GM23248 (cell line): ENCODE data around the gene IRF2BP2. TPM values are rescaled to one million over a fixed set of nuclear protein-coding genes. Genes with fewer than 3 reads are reported as not detected.

Experiments
- DNase-seq: peaks from one replicate; pipeline ENCODE4 v3.0.0-alpha.2; 2015
- H2AFZ ChIP-seq: fragments of 200-600 bp; sonication (generic); 2 replicates; pipeline ENCODE4 v1.6.1; 2016; ENCODE audit warnings: antibody characterized with exemption
- H3F3A ChIP-seq: fragments of 200-600 bp; sonication (generic); 2 replicates; pipeline ENCODE4 v1.6.1; 2016; ENCODE audit warnings: mild to moderate bottlenecking, antibody characterized with exemption, mixed run types; ENCODE audit not compliant: insufficient read depth
- H3K27ac ChIP-seq: fragments of 200-600 bp; sonication (generic); 2 replicates; pipeline ENCODE4 v1.5.1; 2016; ENCODE audit warnings: mild to moderate bottlenecking
- H3K27me3 ChIP-seq: fragments of 200-600 bp; sonication (generic); replicated peaks from 2 replicates; pipeline ENCODE4 v1.6.1; 2016; ENCODE audit warnings: mild to moderate bottlenecking; ENCODE audit not compliant: insufficient read depth
- H3K36me3 ChIP-seq: fragments of 200-600 bp; sonication (generic); 2 replicates; pipeline ENCODE4 v1.6.1; 2016; ENCODE audit warnings: low read depth, mild to moderate bottlenecking
- H3K4me1 ChIP-seq: fragments of 200-600 bp; sonication (generic); 2 replicates; pipeline ENCODE4 v1.6.1; 2016; ENCODE audit warnings: mild to moderate bottlenecking; ENCODE audit not compliant: insufficient read depth
- H3K4me2 ChIP-seq: fragments of 200-600 bp; sonication (generic); one replicate; pipeline ENCODE4 v1.6.1; 2016; ENCODE audit warnings: mild to moderate bottlenecking; ENCODE audit not compliant: unreplicated experiment
- H3K4me3 ChIP-seq: fragments of 200-600 bp; sonication (generic); 2 replicates; pipeline ENCODE4 v1.5.1; 2016; ENCODE audit warnings: mild to moderate bottlenecking
- H3K79me2 ChIP-seq: fragments of 200-600 bp; sonication (generic); 2 replicates; pipeline ENCODE4 v1.6.1; 2016; ENCODE audit warnings: mild to moderate bottlenecking; ENCODE audit not compliant: insufficient read depth
- H3K9ac ChIP-seq: fragments of 200-600 bp; sonication (generic); 2 replicates; pipeline ENCODE4 v1.6.1; 2016; ENCODE audit warnings: mild to moderate bottlenecking
- H3K9me2 ChIP-seq: fragments of 200-600 bp; sonication (generic); 2 replicates; pipeline ENCODE4 v1.6.1; 2016; ENCODE audit warnings: mixed run types, mild to moderate bottlenecking, moderate library complexity; ENCODE audit not compliant: insufficient read depth
- H3K9me3 ChIP-seq: fragments of 200-600 bp; sonication (generic); one replicate; pipeline ENCODE4 v1.6.1; 2017; ENCODE audit warnings: low read depth
- H4K20me1 ChIP-seq: fragments of 200-600 bp; sonication (generic); 2 replicates; pipeline ENCODE4 v1.6.0; 2016; ENCODE audit not compliant: insufficient read depth
- EZH2 ChIP-seq: fragments of 200-600 bp; sonication (generic); IDR thresholded peaks from 2 replicates; pipeline ENCODE4 v1.6.1; 2018; ENCODE audit warnings: antibody characterized with exemption, mild to moderate bottlenecking; ENCODE audit not compliant: insufficient read depth, poor library complexity, severe bottlenecking
- EZH2phosphoT487 ChIP-seq: fragments of 200-600 bp; sonication (generic); IDR thresholded peaks from 2 replicates; pipeline ENCODE4 v1.6.1; 2018; ENCODE audit warnings: antibody characterized with exemption, moderate library complexity, mild to moderate bottlenecking, low read depth; ENCODE audit not compliant: insufficient read depth
- WGBS, 2 experiments: methylation state at CpG; one replicate each; pipeline ENCODE4 v1.1.6; 2015 to 2017; ENCODE audit warnings: low lambda C conversion rate in 2 of 2, low coverage in 1 of 2; ENCODE audit errors: missing lambda C conversion rate in 2 of 2; 5-methylcytosine and 5-hydroxymethylcytosine counted together
- in situ Hi-C: fragments of 300-500 bp; cut with MboI; formaldehyde crosslinking; loops from 2 replicates; pipeline ENCODE4 v1.15.0; 2020
- polyA plus RNA-seq: library from polyadenylated mRNA; unstranded; fragments of >200 nt; fragmentation: Nextera tagmentation; extraction: Ambion mirVana; gene quantifications from 2 replicates; pipeline ENCODE4 v1.2.1, GENCODE V29; 2016
- total RNA-seq: library from RNA; depleted of rRNA; stranded (reverse); fragments of >200 nt; shearing (Covaris generic); gene quantifications from 2 replicates; pipeline ENCODE4 v1.2.3, GENCODE V29; 2014

IRF2BP2 gene
- total and polyA plus RNA-seq, 2 experiments from 2014 or later: 12.9 to 60.7 TPM

DNA sequence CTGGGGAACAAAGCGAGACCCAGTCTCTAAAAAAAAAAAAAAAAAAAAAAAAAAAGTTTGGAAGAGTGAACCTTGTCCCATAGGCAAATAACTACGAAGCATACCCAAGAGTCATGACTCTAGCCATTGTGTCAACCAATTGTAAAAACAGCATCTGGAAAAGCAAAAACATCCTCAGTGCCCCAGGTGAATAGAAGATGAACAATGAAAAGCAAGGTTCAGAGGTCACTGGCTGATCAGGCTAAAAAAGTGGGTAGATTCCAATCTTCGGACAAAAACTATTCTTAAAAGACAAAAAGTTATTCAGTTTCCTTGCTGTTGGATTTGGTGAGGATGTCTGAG lies 11.1 kb upstream of the IRF2BP2 start:
- no peak for DNase-seq
- H3K4me2 ChIP-seq: peak overlapping the region; percentile 14
- no peaks in the 10 kb centered on the region for H4K20me1 ChIP-seq
- WGBS, 2 experiments: 83 to 84% methylated on average over 3 of the region's 3 CpGs
- peaks cover 65% of the 10 kb centered on the region for H3F3A ChIP-seq
- H3K9ac ChIP-seq: peak overlapping the region; percentile 76
- H3K27ac ChIP-seq: peak overlapping the region; percentile 96
- no peaks in the 10 kb centered on the region for H3K9me3 ChIP-seq
- no peaks in the 10 kb centered on the region for H3K27me3 ChIP-seq
- TF ChIP-seq EZH2phosphoT487 (no peak), EZH2 (no peak)
- no peak overlapping the region for H2AFZ ChIP-seq
- no peaks in the 10 kb centered on the region for H3K36me3 ChIP-seq
- in situ Hi-C loops: no loop called here
- no peak overlapping the region for H3K4me3 ChIP-seq
- H3K9me2 ChIP-seq: no peaks in the 10 kb centered on the region
- H3K79me2 ChIP-seq: no peaks in the 10 kb centered on the region
- H3K4me1 ChIP-seq: peaks cover 75% of the 10 kb centered on the region

DNA sequence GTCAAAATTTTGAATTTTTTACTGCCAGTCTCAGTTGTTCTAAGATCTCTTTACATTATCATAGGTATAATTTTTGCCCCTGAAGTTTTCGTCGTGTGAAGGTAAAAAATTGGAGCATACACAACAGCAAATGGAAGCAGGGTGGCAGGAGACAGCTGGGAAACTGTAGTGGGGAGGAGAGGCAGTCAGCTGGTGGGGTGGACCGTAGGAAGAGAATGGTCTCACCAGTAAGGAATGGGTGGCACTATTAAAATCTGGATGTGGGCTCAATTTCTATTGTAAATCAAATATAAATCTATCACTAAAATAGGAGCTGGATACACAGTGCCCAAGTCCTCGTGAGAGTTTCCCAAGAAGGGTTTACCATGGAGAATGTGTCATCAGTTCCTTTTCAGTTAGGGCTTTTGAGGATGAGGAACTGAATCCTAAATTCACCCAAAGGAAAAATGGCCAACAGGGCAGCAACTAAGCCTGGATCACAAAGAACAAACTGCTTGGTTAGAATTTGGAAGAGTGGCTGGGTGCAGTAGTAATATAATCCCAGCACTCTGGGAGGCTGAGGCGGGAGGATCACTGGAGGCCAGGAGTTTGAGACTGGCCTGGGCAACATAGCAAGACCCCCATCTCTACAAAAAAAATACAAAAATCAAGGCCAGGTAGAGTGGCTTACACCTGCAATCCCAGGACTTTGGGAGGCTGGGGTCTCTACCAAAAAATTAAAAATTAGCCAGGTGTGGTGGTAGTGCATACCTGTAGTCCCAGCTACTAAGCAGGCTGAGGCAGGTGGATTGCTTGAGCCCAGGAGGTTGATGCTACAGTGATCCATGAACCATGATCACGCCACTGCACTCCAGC lies 10.5 kb upstream of the IRF2BP2 start:
- no peaks in the 10 kb centered on the region for H3K9me2 ChIP-seq
- TF ChIP-seq EZH2phosphoT487 (no peak), EZH2 (no peak)
- H3K4me2 ChIP-seq: peak overlapping the region; percentile 50
- in situ Hi-C loops: no loop called here
- H3K79me2 ChIP-seq: no peaks in the 10 kb centered on the region
- H3F3A ChIP-seq: peaks cover 67% of the 10 kb centered on the region
- no peaks in the 10 kb centered on the region for H3K27me3 ChIP-seq
- peak overlapping the region; percentile 45 for H3K4me3 ChIP-seq
- peak; percentile 79 for DNase-seq
- peak overlapping the region; percentile 76 for H3K9ac ChIP-seq
- H3K36me3 ChIP-seq: no peaks in the 10 kb centered on the region
- WGBS, 2 experiments: 33 to 34% methylated on average over 6 of the region's 6 CpGs
- no peaks in the 10 kb centered on the region for H3K9me3 ChIP-seq
- H4K20me1 ChIP-seq: no peaks in the 10 kb centered on the region
- H3K4me1 ChIP-seq: peaks cover 81% of the 10 kb centered on the region
- peak overlapping the region; percentile 96 for H3K27ac ChIP-seq
- H2AFZ ChIP-seq: peak overlapping the region; percentile 67

DNA sequence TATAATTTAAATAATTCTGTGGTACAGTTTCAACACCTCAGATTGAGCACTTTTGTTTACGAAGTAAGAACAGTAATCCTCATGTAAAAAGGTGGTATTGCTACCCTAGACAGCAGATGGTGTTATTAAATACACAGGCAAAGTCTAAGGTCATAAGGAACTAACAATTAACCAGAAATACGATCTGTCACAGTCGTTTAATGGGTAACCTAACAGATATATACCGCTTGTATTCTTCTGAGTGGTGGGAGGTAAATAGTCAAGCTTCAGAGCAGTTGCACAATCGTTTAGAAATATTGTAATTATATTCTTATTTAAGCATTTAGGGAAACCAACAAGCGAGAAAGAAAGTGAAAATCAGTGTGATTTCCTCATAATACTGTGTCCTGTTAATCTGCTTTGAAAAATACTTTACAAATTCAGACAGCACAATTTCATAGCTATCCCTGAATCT lies 9.8 kb upstream of the IRF2BP2 start:
- no peak for TF ChIP-seq EZH2
- no peak for TF ChIP-seq EZH2phosphoT487
- H3K9me3 ChIP-seq: no peaks in the 10 kb centered on the region
- H3K79me2 ChIP-seq: no peaks in the 10 kb centered on the region
- H3K4me2 ChIP-seq: peak overlapping the region; percentile 50
- H2AFZ ChIP-seq: peak overlapping the region; percentile 67
- in situ Hi-C loops: loop anchor here (10.0 kb wide), 1 partner anchor 365 kb away; no protein-coding TSS in a partner anchor
- no peaks in the 10 kb centered on the region for H3K27me3 ChIP-seq
- no peaks in the 10 kb centered on the region for H3K36me3 ChIP-seq
- peak overlapping the region; percentile 76 for H3K9ac ChIP-seq
- WGBS, 2 experiments: 7 to 13% methylated on average over 6 of the region's 6 CpGs
- H3K27ac ChIP-seq: peak overlapping the region; percentile 96
- H3K9me2 ChIP-seq: no peaks in the 10 kb centered on the region
- DNase-seq: peak; percentile 24
- peak overlapping the region; percentile 45 for H3K4me3 ChIP-seq
- no peaks in the 10 kb centered on the region for H4K20me1 ChIP-seq
- peaks cover 66% of the 10 kb centered on the region for H3F3A ChIP-seq
- peaks cover 76% of the 10 kb centered on the region for H3K4me1 ChIP-seq

DNA sequence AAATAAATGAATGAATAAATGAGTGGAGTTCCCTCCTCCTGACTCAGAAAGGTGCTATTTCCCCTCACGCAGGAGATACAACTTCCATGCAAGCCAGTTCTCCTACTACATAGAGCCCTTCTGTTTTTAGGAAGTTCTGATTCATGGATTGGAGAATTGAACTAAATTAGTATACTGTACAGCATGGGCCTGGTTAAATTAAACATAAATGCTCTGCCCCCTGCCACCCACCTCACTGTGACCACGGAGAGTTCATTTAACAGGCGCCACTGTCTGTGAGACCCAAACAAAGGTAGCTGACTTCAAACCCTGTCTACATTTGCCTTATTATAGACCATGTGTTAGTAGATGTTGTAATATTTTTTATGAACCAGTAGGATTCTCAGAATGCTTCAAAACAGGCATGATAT lies 9.1 kb upstream of the IRF2BP2 start:
- Histone ChIP-seq H4K20me1 (no peaks in the 10 kb centered on the region), H3K9me2 (no peaks in the 10 kb centered on the region), H3K4me1 (peaks cover 79% of the 10 kb centered on the region), H3K9ac (peak overlapping the region; percentile 76), H2AFZ (peak overlapping the region; percentile 67), H3K4me3 (peak overlapping the region; percentile 45), H3K4me2 (peak overlapping the region; percentile 50), H3K36me3 (no peaks in the 10 kb centered on the region), H3K9me3 (no peaks in the 10 kb centered on the region), H3F3A (peaks cover 73% of the 10 kb centered on the region), H3K79me2 (no peaks in the 10 kb centered on the region), H3K27me3 (no peaks in the 10 kb centered on the region), H3K27ac (peak overlapping the region; percentile 96)
- peak; percentile 67 for DNase-seq
- in situ Hi-C loops: loop anchor here (10.0 kb wide), 1 partner anchor 366 kb away; no protein-coding TSS in a partner anchor
- WGBS, 2 experiments: 24 to 27% methylated on average over 3 of the region's 3 CpGs
- TF ChIP-seq EZH2phosphoT487 (no peak), EZH2 (no peak)
